Ureter (tissue), 1 donor: Measurements from ENCODE around the gene UNC79. TPM values are rescaled to one million over a fixed set of nuclear protein-coding genes. Genes with fewer than 3 reads are reported as not detected.
"Not testable (repeated sequence)": the region's sequence is repeated elsewhere in the genome, so short reads cannot be mapped to it uniquely, and the experiment has no call there.

ENCODE experiments used
- DNase-seq: peaks from one replicate; pipeline ENCODE4 v3.0.0-alpha.2; 2020; ENCODE audit warnings: low spot score
- total RNA-seq: library from RNA; stranded (reverse); gene quantifications from one replicate; pipeline ENCODE4 v1.2.4, GENCODE V29; 2023
- donor health status: DM: yes; HTN: yes; CAD: no.

Gene UNC79
- total RNA-seq: not detected

DNA sequence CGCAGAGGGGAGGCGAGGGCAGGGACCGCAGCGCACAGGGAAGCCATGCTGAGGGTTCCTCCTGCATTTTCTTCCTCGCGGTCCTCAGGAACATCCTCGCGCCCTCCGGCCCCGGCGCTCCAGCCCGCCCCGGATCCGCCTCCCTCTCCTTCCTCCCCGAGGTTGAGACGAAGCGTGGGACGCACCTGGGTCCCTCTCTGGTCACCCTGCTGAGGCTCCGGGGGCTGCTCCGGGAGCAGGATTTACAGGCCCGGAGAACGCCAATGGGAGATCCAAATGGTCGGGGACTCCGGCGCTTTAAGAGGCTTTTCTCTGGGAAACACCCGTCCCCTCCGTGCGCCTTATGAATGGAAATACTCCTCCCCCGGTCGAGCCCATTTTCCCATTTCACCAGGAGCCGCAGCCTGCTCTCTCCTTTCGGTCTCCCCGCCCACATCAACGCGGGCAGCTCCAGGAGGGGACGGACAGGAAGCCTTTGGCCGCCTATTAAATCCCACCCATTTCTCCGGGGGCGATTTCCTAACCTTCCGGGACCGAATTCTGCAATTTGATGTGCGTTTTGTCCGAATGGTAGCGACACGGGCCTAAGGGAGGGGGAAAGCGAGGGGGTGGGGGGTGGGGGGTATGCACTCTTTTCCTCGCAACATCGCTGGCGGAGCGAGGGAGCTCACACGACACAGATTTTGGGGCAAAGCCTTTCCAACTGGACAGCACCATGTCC, at the start of gene UNC79:
Gene UNC79 (plus strand): TSS at position 625 of the 721 bp plus-strand sequence. CDS start 91 bp downstream, at position 716.
- no peak for DNase-seq

DNA sequence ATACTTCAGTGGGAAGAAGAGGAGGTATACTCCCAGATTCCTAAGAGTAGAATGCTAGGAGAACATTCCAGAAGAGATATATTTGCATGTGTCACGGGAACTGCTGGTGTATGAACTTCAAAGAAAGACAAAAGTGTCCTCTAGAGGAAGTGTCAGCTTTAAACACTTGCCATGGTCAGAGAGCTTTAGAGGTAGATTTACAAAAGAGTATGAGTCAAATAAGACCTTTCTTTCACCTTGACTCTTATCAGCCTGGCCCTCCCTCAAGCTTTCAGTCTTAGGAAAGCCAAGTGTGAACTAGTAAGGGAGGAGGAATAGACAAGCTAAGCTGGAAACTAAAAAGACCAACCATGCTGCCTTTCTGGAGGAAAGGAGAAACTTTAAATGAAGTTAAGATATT, 49.1 kb upstream of the UNC79 start:
- DNase-seq: no peak

DNA sequence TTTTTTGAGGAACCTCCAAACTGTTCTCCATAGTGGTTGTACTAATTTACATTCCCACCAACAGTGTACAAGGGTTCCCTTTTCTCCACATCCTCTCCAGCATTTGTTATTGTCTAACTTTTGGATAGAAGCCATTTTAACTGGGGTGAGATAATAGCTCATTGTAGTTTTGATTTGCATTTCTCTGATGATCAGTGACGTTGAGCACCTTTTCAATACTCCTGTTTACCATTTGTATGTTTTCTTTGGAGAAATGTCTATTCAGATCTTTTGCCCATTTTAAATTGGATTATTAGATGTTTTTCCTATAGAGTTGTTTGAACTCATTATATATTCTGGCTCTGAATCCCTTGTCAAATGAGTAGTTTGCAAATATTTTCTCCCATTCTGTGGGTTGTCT, 46.5 kb upstream of the UNC79 start:
- DNase-seq: not testable (repeated sequence)

DNA sequence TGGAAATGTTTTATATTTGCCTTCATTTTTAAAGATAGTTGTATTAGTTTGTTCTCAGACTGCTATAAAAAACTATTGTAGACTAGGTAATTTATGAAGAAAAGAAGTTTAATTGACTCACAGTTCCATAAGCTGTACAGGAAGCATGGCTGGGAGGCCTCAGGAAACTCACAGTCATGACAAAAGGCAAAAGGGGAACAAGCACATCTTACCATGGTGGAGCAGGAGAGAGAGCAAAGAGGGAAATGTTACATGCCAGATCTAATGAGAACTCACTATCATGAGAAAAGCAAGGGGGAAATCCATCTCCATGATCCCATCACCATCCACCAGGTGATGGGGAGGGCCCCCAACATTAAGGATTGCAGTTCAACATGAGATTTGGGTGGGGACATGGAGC, 35.5 kb upstream of the UNC79 start:
- DNase-seq: no peak

DNA sequence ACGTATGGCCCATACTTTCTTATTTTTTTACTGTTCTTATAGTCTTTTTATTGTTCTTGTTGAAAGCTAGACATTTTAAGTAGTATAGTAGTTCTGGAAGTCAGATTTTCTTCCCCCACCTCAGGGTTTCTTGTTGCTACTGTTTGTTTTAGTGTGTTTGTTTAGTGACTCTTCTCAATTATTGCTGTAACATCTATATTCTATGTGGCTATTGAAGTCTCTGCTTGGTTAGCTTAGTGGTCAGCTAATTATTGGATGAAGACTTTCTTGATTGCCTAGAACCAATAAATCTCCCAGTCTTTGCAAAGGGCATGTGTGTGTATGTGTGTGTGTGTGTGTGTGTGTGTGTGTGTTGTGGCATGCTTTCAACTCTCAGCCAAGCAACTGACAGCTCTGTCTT, 34.3 kb upstream of the UNC79 start:
- no peak for DNase-seq

DNA sequence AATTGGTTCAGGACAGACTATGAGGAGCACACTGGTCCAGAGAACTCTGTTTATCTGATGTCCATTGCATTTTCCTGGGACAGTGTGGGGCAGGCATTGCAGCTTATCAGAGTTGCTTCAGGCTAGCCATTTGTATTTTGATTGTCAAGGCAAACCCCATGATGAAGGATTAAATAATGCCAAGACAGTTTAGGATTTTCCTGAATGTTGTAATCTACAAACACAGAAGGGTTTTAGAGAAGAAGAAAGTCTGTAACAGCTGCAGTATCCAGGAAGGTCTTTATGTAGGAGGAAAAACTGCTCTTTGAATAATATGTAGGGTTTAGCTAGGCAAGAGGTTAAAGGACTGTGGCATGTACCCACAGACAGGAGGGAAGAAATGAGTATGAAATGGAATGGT, 32.2 kb upstream of the UNC79 start:
- DNase-seq: no peak

DNA sequence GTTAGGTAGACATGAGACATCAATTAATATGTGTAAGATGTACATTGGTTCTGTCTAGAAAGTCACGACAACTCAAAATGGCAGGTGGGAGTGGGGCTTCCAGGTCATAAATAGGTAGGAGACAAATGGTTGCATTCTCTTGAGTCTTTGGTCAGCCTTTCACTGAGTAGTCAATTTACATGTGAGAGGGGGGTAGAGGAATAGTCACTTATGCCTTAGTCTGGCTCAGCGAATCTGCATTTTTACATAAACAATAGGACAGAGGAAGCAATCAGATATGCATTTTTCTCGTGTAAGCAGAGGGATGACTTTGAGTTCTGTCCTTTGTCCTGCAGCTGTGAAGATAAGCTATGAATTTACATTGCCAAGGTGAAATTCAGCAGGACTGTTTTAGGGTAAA, 27.8 kb upstream of the UNC79 start:
- no peak for DNase-seq

DNA sequence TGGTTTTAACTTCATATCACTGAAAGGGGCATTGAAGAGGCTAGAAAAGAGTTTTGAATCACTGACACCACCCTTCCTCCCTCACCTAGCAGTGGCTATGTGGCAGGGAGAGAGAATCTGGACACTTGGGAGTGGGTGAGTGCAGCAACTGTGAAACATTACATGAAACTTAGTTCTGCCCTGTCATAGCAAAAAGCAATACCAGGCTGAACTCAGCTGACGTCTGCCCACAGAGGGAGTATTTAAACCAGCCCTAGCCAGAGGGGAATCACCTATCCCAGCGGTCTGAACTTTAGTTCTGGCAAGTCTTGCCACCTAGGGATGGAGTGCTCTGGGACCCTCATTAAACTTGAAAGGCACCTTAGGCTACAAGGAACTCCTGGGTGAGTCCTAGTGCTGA, 20.7 kb upstream of the UNC79 start:
- DNase-seq: no peak

DNA sequence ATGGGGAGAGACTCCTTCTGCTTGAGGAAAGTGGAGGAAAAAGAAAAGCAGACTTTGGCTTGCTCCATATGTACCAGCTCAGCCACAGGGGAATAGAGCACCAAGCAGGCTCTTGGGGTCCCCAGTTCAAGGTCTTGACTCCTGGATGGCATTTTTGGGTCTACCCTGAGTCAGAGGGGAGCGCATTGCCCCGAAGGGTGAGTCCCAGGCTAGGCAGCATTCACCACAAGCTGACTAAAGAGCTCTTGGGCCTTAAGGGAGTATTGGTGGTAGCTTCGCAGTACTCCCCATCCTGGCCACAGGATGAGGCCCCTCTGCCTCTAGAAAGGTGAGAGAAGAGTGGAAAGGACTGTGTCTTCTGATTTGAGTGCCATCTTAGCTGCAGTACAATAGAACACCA, 19.8 kb upstream of the UNC79 start:
- no peak for DNase-seq

DNA sequence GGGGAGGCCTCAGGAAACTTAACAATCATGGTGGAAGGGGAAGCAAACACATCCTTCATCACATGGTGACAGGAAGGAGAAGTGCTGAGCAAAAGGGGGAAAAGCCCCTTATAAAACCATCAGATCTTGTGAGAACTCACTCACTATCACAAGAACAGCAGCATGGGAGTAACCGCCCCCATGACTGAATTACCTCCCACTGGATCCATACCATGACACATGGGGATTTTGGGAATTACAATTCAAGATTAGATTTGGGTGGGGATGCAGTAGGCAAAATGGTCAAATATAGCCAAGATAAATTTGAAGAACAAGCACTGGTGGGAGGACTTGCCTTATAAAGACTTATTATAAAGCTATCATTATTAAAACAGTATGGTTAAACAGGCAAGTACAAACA, 5.6 kb upstream of the UNC79 start:
- DNase-seq: not testable (repeated sequence)

DNA sequence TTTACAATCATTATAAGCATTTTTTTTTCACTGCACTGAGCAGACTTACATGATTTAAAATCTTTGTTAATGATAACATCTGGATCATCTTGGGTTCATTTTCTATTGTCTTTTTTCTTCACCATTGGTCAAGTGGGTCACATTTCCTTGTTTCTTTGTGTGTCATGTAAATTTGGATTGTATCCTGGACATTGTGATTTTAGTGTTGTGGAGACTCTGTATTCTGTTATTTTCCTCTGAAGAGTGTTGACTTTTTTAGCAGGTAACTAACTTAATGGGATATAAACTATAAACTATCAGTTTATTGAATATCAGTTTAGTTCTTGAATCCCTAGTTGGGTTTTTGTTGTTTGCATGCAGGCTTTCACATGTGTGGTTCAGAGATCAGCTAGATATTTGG, 4.0 kb upstream of the UNC79 start:
- DNase-seq: no peak

DNA sequence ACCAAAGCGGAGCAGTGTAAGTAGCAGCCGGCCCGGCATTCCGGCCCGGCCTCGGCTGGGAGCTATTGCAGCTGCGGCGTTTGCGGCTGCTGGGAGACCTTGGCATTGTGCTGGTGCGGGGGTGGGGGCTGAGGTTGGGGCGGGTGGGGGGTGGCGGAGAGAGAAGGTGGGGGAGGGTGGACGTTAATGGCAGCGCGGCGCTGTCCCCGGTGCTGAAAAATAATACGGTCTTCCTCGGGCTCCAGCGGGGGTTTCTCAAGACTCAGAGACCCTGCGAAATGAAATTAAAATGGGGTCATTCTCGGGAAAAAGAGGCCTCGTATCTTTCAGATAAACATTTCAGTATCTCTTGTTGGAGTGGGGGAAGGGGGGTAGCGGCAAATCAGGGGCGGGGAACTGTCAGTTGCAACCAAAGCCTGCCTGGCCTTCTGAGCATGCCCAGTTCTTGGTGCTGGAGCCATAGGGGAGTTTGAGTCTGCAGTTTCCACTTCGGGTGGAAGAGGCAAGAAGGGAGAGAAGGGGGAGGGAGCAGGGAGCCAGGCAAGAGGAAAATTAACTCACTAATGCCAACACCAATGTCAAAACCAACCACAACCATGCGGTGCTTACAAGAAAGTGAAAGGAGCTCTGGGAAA, 414 bp downstream of the UNC79 start:
- no peak for DNase-seq

DNA sequence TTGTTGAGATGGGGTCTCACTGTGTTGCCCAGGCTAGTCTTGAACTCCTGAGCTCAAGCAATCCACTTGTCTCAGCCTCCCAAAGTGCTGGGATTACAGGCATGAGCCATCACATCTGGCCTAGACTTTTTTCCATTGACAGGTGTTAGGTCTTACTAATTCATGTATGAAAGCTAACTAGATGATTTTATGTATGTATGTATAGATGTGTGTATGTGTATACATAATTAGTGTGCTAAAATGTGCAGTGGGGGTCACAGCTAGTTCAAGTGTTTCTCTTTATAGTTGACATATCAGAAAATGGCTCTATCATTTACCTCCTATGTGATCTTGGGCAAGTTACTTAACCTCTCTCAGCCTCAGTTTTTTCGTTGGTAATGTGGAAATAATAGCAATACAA, 23.5 kb downstream of the UNC79 start:
- no peak for DNase-seq

DNA sequence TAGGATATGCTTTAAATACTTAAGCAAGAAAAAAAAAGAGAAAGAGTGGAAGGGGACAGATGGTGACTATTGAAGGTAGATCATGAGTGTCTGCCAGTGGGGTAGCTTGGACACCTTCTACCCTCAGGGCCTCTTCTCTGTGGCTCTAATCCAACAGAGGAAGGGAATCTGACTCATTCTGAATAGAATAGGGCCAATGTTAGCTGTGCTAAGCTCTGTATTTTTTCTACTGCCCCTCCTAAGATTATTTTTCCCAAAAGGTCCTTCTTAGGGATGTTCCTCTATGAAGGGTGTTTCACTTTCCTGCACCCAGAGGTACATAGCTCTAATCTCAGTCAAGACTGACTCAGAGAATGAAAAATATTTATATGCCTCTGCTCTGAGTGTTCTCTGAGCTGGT, 25.6 kb downstream of the UNC79 start:
- DNase-seq: no peak

DNA sequence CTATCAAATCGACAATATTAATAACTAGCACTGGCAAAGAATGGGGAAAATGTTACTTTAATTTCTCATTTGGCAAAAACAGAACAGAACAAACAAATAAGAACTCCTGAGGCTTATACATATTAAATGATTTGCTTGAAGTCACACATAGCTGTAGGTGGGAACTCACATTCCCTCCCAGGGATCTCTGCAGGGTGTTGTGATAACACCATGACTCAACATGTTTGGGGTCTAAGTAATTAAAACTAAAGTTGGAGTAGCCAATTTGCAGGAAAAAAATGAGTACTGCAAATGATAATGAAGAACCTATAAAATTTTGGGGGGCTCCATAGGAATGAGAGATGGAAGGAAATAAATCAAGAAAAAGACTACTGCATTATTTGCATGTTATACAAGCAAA, 27.5 kb downstream of the UNC79 start:
- no peak for DNase-seq

DNA sequence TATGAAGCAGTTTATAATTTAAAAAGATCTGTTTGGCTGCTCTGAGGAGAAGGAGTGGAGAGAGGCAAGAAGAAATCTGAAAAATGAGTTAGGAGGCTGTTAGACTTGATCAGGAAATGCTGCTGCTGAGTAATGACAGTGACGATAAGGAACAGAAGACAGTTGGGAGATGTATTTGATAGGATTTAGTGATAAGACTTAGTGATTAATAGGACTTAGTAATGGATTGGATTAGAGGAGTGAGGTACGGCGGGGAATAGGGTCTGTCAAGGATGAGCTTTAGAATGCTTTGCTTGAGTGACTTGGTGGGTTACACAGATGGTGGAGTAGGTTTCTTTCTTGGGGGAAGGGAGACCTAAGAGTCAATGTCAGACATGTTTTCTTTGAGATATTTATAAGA, 31.7 kb downstream of the UNC79 start:
- no peak for DNase-seq

DNA sequence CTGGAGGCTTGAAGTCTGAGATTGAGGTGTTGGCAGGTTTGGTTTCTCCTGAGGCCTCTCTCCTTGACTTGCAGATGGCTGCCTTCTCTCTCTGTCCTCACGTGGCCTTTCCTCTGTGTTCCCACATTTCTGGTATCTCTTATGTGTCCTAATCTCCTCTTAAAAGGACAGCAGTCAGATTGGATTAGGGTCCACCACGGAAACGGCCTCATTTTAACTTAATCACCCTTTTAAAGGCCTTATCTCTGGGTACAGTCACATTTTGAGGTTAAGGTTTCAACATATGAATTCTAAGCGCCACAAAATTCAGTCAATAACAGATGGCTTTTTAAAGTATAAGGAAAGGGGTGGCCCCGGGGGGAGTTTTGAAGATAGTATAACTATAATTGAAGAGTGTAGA, 33.5 kb downstream of the UNC79 start:
- no peak for DNase-seq

DNA sequence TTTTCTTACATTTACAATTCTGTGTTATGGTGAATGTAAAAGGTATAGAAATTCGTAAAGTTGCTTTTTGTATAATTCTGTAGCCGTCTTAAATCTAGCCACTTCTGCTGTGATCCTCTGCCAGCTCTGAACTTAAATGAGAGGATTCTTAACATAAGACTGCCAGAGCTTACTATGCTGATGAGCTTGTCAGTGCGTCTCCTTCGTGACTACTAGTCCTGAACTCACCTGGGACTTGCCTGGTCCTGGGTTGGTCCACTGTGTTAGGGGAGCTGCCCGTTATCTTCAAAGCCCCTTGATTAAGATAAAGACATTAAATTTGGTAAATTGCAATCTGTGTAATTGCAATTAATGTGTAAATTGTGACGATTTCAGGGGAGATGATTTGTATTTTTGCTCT, 44.7 kb downstream of the UNC79 start:
- DNase-seq: no peak

DNA sequence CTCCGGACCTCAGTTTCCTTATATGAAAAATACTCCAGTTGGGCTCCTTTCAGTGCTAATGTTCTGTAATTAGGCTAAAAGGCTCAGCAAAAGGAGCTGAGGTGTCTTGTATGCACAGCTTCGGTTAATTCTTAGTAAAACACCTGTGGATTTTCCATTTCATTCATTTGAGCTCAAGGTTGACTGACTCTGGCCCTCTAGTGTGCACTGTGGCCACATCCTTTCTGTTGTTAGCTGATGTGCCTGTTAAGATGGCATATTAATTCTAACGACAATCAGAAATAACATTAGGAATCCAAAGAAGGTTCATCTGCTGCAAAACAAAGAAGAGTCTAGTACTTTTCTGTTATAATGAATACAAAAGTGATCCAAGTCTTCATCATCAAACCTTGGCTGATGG, 45.6 kb downstream of the UNC79 start:
- no peak for DNase-seq

DNA sequence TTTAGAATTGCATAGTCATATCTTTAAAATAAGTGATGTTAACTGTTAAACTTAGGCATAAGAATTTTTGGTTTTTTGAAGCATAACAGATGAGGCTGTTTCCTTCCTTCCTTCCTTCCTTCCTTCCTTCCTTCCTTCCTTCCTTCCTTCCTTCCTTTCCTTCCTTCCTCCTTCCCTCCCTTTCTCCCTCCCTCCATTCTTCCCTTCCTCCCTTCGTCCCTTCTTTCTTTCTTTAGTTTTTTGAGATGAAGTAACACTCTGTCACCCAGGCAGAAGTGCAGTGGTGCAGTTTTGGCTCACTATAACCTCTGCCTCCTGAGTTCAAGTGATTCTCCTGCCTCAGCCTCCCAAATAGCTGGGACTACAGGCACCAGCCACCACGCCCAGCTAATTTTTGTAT, 48.3 kb downstream of the UNC79 start:
- not testable (repeated sequence) for DNase-seq

DNA sequence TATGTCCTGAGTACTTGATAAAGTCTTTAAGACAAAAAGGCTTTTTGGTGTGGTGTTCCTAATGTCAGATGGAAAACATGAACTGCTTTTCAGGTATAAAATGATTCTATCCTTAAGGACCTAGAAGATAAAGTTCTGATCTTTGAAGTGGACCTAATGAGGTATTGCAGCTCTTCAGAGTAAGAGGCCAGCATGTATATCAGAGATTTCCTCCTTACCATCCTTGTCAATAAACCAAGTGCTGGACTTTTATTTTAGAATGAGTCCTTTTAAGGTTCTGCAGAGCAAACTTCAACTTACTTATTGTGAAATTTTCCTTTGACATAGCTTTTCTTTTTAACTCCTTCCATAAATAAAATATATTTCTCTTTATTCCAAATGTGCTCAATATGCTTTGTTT, 50.1 kb downstream of the UNC79 start:
- no peak for DNase-seq

DNA sequence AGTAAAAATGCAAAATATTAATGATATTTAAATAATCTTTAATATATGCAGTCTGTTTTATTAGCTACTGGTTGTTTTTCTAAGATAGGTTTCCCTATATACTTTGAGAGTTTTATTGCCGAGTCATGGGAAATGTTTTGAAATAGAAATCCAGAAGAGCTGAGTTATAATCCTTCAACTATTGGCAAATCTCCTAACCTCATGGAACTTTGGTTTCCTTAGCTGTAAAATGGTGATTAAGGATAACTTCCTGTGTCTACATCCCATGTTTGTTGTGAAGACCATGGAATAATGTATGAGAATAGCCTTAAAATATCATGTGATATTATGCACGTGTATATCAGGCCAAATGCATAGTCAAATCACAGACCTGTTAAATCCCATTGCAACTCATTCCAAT, 51.0 kb downstream of the UNC79 start:
- DNase-seq: no peak

DNA sequence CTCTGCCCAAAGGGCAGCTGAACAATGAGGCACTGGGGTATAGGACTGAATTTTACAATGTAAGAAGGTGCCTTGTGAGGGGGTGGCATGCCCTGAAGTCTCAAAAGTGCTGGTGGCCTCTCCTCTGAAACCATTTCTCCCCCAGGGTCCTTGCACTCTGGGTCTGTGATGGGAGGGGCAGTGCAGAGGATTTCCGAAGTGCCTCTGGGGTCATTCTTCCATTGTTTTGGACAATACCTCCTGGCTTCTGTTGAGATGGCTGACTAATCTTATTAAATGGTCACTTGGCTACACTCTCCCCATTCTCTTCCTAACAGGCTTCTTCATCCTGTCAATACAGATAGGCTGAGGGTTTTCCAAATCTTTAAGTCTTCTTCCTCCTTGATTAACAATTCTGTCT, 59.3 kb downstream of the UNC79 start:
- no peak for DNase-seq

DNA sequence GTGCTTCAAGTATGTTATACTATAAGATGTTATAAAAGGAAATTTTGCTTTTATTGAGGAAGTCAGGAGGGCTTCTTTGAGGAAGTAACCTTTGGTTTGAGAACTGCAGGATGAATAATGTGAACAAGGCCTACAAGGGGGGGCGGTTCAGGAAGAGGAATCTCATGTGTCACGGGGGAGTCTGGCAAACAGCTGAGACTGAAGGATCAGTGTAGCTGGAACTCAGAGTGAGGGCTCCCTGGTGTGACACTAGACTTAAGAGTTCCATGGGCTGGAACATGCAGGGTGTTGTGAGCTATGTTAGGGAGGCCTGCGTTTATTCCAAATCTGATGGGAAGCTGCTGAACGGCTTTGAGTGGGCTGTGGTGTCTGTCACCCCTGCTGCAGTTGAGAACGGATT, 62.3 kb downstream of the UNC79 start:
- DNase-seq: no peak
